ENCODE measurements around the gene NRBF2. TPM values are rescaled to one million over a fixed set of nuclear protein-coding genes. Genes with fewer than 3 reads are reported as not detected.

Gene NRBF2
- total and polyA plus RNA-seq, 2 experiments from 2014 or later, result 22.9 to 38.3 TPM

GRCh38 chr10:63133821-63134557, 861 bp downstream of the NRBF2 start:
- H3K79me2 ChIP-seq (replicated peaks; ENCODE audit: insufficient read depth), result peaks cover 54% of the 10 kb centered on the region
- peaks cover 15% of the 10 kb centered on the region for H3K4me1 Mint-ChIP-seq
- no peak for TF ChIP-seq STAT1 (IDR thresholded peaks at IDR 0.05; ENCODE audit: unreplicated experiment)
- TF ChIP-seq JUNB (IDR thresholded peaks at IDR 0.05; ENCODE audit: unreplicated experiment), result no peak
- TF ChIP-seq CTCF (conservative IDR thresholded peaks at IDR 0.05; ENCODE audit: low read depth in 2 of 2), result no peak
- no peak for TF ChIP-seq ZNF331 (CRISPR knock-in tag; IDR thresholded peaks at IDR 0.05; ENCODE audit: low read depth)
- TF ChIP-seq POLR2AphosphoS5 (IDR thresholded peaks at IDR 0.05; ENCODE audit: low read depth), result no peak
- H3K27me3 Mint-ChIP-seq (ENCODE audit: insufficient read depth, low read depth, poor library complexity), result peaks cover 4% of the 10 kb centered on the region
- peaks cover 18% of the 10 kb centered on the region for H3K9me2 ChIP-seq (ENCODE audit: insufficient read depth)
- peak overlapping the region; percentile 87 for H3K4me3 Mint-ChIP-seq
- no peak overlapping the region for H2AFZ ChIP-seq
- no peaks in the 10 kb centered on the region for H3F3A ChIP-seq (replicated peaks; ENCODE audit: low read depth)
- peak overlapping the region; percentile 88 for H3K27ac ChIP-seq (ENCODE audit: low read depth)
- peak overlapping the region; percentile 86 for H3K4me2 ChIP-seq
- H3K36me3 Mint-ChIP-seq (ENCODE audit: low read depth), result peaks cover 21% of the 10 kb centered on the region
- peaks cover 16% of the 10 kb centered on the region for H3K4me1 ChIP-seq (ENCODE audit: insufficient read depth)
- no peaks in the 10 kb centered on the region for H3K27me3 ChIP-seq (ENCODE audit: insufficient read depth)
- peaks cover 3% of the 10 kb centered on the region; the same call in 1 of the 2 replicates for H4K20me1 ChIP-seq (replicated peaks; ENCODE audit: insufficient read depth)
- peak overlapping the region; percentile 86 for H3K27ac Mint-ChIP-seq
- peak; percentile 53; the same call in 2 of the 3 replicates for ATAC-seq
- peaks cover 23% of the 10 kb centered on the region for H3K9me3 Mint-ChIP-seq
- peak overlapping the region; percentile 89 for H3K4me3 ChIP-seq
- peak; percentile 36 for DNase-seq (ENCODE audit: low spot score)
- no peaks in the 10 kb centered on the region for H3K36me3 ChIP-seq (ENCODE audit: insufficient read depth)

DNA sequence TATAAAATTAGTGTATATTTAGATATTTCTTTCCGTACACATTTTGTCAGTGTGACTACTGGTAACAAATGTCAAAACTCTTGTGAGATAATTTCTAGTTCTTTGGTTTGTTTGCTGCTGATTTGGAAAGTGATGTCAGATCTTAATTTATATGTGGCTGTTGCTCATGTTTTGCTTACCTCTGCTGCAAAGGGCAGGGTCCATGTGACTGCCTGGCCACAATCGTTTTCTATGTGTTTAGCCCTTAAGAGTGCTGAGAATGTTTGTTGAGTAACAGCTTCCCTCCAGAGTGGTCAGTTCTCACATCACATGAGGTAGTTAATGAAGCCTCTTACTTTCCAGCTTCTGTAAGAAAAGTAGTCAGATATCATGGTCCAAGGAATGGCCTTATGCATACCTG, 4.2 kb downstream of the NRBF2 start:
- Mint-ChIP-seq H3K4me1 (peaks cover 9% of the 10 kb centered on the region), H3K4me3 (no peak overlapping the region), H3K27me3 (ENCODE audit: insufficient read depth, low read depth, poor library complexity) (peaks cover 2% of the 10 kb centered on the region), H3K27ac (peak overlapping the region; percentile 76; the same call in 1 of the 2 replicates), H3K9me3 (peaks cover 6% of the 10 kb centered on the region), H3K36me3 (ENCODE audit: low read depth) (peaks cover 9% of the 10 kb centered on the region)
- no peak for DNase-seq (ENCODE audit: low spot score)
- Histone ChIP-seq H2AFZ (no peak overlapping the region), H3K27me3 (ENCODE audit: insufficient read depth) (no peaks in the 10 kb centered on the region), H4K20me1 (replicated peaks; ENCODE audit: insufficient read depth) (peaks cover 14% of the 10 kb centered on the region; the same call in 1 of the 2 replicates), H3K79me2 (replicated peaks; ENCODE audit: insufficient read depth) (peaks cover 87% of the 10 kb centered on the region), H3K36me3 (ENCODE audit: insufficient read depth) (no peaks in the 10 kb centered on the region), H3K4me3 (no peak overlapping the region), H3K4me1 (ENCODE audit: insufficient read depth) (peaks cover 16% of the 10 kb centered on the region), H3F3A (replicated peaks; ENCODE audit: low read depth) (no peaks in the 10 kb centered on the region), H3K4me2 (no peak overlapping the region), H3K27ac (ENCODE audit: low read depth) (no peak overlapping the region), H3K9me2 (ENCODE audit: insufficient read depth) (peaks cover 5% of the 10 kb centered on the region)
- ATAC-seq, result no peak
- TF ChIP-seq EZH2phosphoT487 (IDR thresholded peaks at IDR 0.05; ENCODE audit: unreplicated experiment), result no peak

- peaks cover 3% of the 10 kb centered on the region for H3K4me1 ChIP-seq (ENCODE audit: insufficient read depth)
- peaks cover 100% of the 10 kb centered on the region for H3K79me2 ChIP-seq (replicated peaks; ENCODE audit: insufficient read depth)
- H3F3A ChIP-seq (replicated peaks; ENCODE audit: low read depth), result no peaks in the 10 kb centered on the region
- H3K9me3 Mint-ChIP-seq, result no peaks in the 10 kb centered on the region
- H3K4me3 ChIP-seq, result no peak overlapping the region
- no peak for ATAC-seq
- no peak for DNase-seq (ENCODE audit: low spot score)
- no peak overlapping the region for H3K4me3 Mint-ChIP-seq
- H3K27me3 ChIP-seq (ENCODE audit: insufficient read depth), result no peaks in the 10 kb centered on the region
- H2AFZ ChIP-seq, result no peak overlapping the region
- peaks cover 3% of the 10 kb centered on the region; the same call in 1 of the 3 replicates for H3K36me3 Mint-ChIP-seq (ENCODE audit: low read depth)
- no peak overlapping the region for H3K27ac Mint-ChIP-seq
- H3K27me3 Mint-ChIP-seq (ENCODE audit: insufficient read depth, low read depth, poor library complexity), result peaks cover 4% of the 10 kb centered on the region
- no peaks in the 10 kb centered on the region for H3K9me2 ChIP-seq (ENCODE audit: insufficient read depth)
- peaks cover 3% of the 10 kb centered on the region; the same call in 2 of the 3 replicates for H3K4me1 Mint-ChIP-seq
- no peak overlapping the region for H3K27ac ChIP-seq (ENCODE audit: low read depth)
- H4K20me1 ChIP-seq (replicated peaks; ENCODE audit: insufficient read depth), result peaks cover 23% of the 10 kb centered on the region; the same call in 1 of the 2 replicates
- no peak overlapping the region for H3K4me2 ChIP-seq
- H3K36me3 ChIP-seq (ENCODE audit: insufficient read depth), result no peaks in the 10 kb centered on the region
- no peak for TF ChIP-seq ZNF331 (CRISPR knock-in tag; IDR thresholded peaks at IDR 0.05; ENCODE audit: low read depth)
- TF ChIP-seq NANOG (IDR thresholded peaks at IDR 0.05; ENCODE audit: borderline replicate concordance), result no peak
- TF ChIP-seq, protein P1, sequence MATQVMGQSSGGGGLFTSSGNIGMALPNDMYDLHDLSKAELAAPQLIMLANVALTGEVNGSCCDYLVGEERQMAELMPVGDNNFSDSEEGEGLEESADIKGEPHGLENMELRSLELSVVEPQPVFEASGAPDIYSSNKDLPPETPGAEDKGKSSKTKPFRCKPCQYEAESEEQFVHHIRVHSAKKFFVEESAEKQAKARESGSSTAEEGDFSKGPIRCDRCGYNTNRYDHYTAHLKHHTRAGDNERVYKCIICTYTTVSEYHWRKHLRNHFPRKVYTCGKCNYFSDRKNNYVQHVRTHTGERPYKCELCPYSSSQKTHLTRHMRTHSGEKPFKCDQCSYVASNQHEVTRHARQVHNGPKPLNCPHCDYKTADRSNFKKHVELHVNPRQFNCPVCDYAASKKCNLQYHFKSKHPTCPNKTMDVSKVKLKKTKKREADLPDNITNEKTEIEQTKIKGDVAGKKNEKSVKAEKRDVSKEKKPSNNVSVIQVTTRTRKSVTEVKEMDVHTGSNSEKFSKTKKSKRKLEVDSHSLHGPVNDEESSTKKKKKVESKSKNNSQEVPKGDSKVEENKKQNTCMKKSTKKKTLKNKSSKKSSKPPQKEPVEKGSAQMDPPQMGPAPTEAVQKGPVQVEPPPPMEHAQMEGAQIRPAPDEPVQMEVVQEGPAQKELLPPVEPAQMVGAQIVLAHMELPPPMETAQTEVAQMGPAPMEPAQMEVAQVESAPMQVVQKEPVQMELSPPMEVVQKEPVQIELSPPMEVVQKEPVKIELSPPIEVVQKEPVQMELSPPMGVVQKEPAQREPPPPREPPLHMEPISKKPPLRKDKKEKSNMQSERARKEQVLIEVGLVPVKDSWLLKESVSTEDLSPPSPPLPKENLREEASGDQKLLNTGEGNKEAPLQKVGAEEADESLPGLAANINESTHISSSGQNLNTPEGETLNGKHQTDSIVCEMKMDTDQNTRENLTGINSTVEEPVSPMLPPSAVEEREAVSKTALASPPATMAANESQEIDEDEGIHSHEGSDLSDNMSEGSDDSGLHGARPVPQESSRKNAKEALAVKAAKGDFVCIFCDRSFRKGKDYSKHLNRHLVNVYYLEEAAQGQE (IDR thresholded peaks at IDR 0.05; ENCODE audit: unreplicated experiment), result no peak
Observed at GRCh38 chr10:63140077-63140476, 6.9 kb downstream of the NRBF2 start.
